ENCODE measurements around the gene STXBP5.

Gene STXBP5

DNA sequence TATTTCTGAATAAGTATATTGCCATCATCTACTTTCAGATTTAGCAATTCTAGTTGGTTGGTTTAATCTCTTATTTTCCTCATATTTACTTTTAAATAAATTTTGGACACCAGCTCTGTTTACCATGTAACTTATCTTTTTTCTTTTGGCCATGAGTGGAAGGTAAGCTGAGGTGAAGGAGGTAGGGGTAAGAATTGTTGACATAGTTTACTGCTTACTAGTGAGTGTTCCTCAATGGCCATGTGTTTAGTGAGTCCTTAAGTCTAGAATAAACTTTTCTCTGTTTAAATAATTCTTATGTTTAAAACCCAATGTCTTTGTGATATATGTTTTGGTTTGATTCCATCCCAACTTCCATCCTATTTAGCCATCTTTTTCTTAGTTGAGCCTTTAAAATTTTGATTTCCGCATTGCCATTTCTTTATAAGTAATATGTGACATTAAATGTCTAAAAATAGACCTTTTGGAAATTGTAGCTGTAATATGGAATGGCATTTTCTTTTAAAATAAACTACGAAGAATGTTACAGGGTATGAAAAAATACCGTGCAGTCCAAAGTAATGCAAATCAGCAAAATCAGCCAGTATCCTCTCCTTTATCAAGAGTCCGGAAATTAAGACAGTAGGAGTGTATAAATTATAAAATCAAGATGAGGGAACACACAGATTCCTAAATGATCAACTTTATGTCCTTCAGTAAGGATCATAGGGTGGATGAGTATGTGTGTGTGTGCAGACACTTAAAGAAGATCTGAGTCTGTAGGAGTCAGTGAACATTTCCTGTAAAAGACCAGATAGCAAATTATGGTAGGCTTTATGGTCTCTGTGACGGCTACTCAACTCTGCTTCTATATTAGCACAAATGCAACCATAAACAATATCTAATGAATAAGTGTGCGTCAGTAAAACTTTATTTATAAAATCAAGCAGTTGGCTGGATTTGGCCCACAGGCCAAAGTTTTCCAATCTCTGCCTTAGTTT lies 10.3 kb downstream of the STXBP5 start:
- in situ Hi-C loops (cut with MboI; ENCODE audit: low pct_unique_long_range_greater_than_20kb, low sequenced_read_pairs, unreplicated experiment) = no loop called here
- TF ChIP-seq, protein P1, sequence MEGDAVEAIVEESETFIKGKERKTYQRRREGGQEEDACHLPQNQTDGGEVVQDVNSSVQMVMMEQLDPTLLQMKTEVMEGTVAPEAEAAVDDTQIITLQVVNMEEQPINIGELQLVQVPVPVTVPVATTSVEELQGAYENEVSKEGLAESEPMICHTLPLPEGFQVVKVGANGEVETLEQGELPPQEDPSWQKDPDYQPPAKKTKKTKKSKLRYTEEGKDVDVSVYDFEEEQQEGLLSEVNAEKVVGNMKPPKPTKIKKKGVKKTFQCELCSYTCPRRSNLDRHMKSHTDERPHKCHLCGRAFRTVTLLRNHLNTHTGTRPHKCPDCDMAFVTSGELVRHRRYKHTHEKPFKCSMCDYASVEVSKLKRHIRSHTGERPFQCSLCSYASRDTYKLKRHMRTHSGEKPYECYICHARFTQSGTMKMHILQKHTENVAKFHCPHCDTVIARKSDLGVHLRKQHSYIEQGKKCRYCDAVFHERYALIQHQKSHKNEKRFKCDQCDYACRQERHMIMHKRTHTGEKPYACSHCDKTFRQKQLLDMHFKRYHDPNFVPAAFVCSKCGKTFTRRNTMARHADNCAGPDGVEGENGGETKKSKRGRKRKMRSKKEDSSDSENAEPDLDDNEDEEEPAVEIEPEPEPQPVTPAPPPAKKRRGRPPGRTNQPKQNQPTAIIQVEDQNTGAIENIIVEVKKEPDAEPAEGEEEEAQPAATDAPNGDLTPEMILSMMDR (IDR thresholded peaks at IDR 0.05; ENCODE audit: extremely low read depth, insufficient read depth, missing control alignments) = no peak

DNA sequence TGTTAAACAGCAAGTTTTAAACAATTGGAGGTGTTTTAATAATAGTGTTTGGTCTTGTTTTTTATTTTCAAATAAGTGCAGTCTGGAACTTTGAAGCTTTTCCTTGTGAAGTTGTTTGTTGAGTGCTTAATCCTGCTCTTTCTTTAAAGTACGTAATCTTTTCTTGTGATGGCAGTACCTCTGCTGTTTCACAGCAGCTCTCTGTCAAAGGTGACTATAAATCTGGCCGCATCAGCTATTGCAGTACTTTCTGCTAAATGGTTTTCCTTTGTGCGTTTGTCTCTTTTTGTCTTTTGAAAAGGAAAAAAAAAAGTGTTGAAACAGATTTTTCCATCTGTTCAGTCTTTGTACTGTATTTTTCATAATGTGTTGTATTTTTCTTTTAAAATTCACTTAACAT lies 12.7 kb downstream of the STXBP5 start:
- TF ChIP-seq, protein P1 (IDR thresholded peaks at IDR 0.05; ENCODE audit: extremely low read depth, insufficient read depth, missing control alignments) = no peak
- in situ Hi-C loops (cut with MboI; ENCODE audit: low pct_unique_long_range_greater_than_20kb, low sequenced_read_pairs, unreplicated experiment) = no loop called here
- DNase-seq (ENCODE audit: low spot score) = no peak

More for the DNA sequence above, 10.3 kb downstream of the STXBP5 start:
- no peak for DNase-seq (ENCODE audit: low spot score)

DNA sequence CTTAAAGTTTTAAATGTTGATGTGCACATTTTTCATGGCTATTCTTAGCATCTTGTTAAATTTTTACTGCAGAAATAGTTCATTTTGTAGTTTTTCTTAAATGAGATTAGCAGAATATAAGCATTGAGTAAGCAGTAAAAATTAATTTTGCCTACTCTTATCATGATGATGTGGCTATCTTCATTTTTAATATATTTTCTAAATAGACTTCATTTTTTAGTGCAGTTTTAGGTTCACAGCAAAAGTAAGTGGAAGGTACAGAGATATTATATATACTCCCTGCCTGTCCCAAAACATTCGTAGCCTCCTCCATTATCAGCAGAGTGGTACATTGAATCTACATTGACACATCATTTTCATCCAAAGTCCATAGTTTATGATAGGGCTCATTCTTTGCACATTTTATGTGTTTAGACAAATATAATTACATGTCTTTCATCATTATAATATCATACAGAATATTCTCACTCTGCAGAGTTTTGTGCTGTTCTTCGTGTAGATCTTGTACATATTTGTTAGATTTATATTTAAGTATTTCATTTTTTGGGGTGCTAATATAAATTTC lies 13.7 kb downstream of the STXBP5 start:
- in situ Hi-C loops (cut with MboI; ENCODE audit: low pct_unique_long_range_greater_than_20kb, low sequenced_read_pairs, unreplicated experiment) = no loop called here

DNA sequence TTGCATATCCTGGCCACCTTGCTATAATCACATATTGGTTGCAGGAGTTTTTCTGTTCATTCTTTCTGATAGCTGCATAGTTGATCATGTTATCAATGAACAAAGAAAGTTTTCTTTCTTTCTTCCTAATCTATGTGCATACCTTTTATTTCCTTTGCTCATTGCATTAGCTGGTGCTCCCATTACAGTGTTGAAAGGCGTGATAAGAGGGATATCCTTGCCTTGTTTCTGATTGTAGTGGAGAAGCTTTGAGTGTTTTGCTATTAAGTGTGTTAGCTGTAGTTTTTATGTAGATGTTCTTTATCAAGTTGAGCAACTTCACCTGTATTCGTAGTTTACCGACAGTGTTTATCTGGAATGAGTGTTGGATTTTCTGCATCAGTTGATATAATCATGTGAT lies 14.6 kb downstream of the STXBP5 start:
- in situ Hi-C loops (cut with MboI; ENCODE audit: low pct_unique_long_range_greater_than_20kb, low sequenced_read_pairs, unreplicated experiment) = no loop called here
- no peak for DNase-seq (ENCODE audit: low spot score)
- TF ChIP-seq, protein P1 (IDR thresholded peaks at IDR 0.05; ENCODE audit: extremely low read depth, insufficient read depth, missing control alignments) = no peak

More for the DNA sequence above, 13.7 kb downstream of the STXBP5 start:
- TF ChIP-seq, protein P1 (IDR thresholded peaks at IDR 0.05; ENCODE audit: extremely low read depth, insufficient read depth, missing control alignments) = no peak
- no peak for DNase-seq (ENCODE audit: low spot score)

DNA sequence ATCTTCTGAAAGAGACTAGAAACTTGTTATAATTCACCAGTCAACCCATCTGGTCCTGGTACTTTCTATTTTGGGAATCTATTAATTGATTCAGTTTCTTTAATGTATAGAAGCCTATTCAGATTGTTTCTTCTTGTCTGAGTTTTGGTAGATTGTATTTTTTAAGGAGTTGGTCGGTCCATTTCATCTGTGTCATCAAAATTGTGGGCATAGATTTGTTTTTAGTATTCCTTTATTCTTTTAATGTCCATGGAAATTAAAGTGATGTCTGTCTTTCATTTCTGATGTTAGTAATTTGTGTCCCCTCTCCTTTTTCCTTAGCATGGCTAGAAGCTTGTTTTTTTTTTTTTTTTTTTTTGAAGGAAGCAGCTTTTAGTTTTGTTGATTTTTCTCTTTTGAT lies 15.2 kb downstream of the STXBP5 start:
- DNase-seq (ENCODE audit: low spot score) = no peak
- TF ChIP-seq, protein P1 (IDR thresholded peaks at IDR 0.05; ENCODE audit: extremely low read depth, insufficient read depth, missing control alignments) = no peak
- in situ Hi-C loops (cut with MboI; ENCODE audit: low pct_unique_long_range_greater_than_20kb, low sequenced_read_pairs, unreplicated experiment) = no loop called here

DNA sequence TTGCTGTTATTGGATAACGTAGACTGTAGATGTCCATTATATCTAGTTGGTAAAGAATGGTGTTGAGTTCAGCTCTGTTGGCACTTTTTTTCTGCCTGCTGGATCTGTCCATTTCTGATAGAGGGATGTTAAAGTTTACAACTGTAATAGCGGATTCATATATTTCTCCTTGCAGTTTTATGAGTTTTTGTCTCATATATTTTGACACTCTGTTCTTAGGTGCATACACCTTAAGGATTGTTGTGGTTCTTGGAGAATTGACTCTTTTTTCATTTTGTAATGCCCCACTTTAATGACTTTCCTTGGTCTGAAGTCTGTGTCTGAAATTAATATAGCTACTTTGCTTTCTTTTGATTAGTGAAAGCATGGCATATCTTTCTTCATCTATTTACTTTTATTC lies 16.1 kb downstream of the STXBP5 start:
- DNase-seq (ENCODE audit: low spot score) = no peak
- in situ Hi-C loops (cut with MboI; ENCODE audit: low pct_unique_long_range_greater_than_20kb, low sequenced_read_pairs, unreplicated experiment) = no loop called here
- TF ChIP-seq, protein P1 (IDR thresholded peaks at IDR 0.05; ENCODE audit: extremely low read depth, insufficient read depth, missing control alignments) = no peak
